HEK293 (cell line): ENCODE results near the gene PACSIN3.
A peak's percentile ranks its signal among the peaks of the same experiment; 100 is the strongest.

ENCODE experiments used
- CTCF ChIP-seq: fragments of 450-650 bp; formaldehyde crosslinking; IDR thresholded peaks from 2 replicates; pipeline ENCODE4 v1.5.1; 2016; ENCODE audit warnings: missing biosample characterization, missing genetic modification characterization
- ZNF274 ChIP-seq, 2 experiments: fragments of 200-500 bp in 1 of 2; fragments of 450-650 bp in 1 of 2; sonication (Bioruptor generic) in 1 of 2; formaldehyde crosslinking in 1 of 2; IDR thresholded peaks; 2 replicates each; pipeline versions ENCODE4 v1.5.1 to v1.6.1; 2014 to 2016; ENCODE audit warnings: borderline replicate concordance in 1 of 2, inconsistent platforms in 1 of 2, low read length in 1 of 2, missing biosample characterization in 1 of 2, missing genetic modification characterization in 1 of 2
- ZNF335 ChIP-seq: fragments of 450-650 bp; formaldehyde crosslinking; conservative IDR thresholded peaks from 2 replicates; pipeline ENCODE4 v1.5.1; 2016; ENCODE audit warnings: missing biosample characterization, missing genetic modification characterization
- ZNF433 ChIP-seq: fragments of 450-650 bp; formaldehyde crosslinking; IDR thresholded peaks from 2 replicates; pipeline ENCODE4 v1.5.1; 2016; ENCODE audit warnings: missing biosample characterization, missing genetic modification characterization, low read depth
- TF ChIP-seq, protein P1 (sequence below): sonication (generic); formaldehyde crosslinking; IDR thresholded peaks from 2 replicates; pipeline ENCODE4 v1.8.1; 2022; ENCODE audit warnings: mild to moderate bottlenecking, moderate library complexity, missing genetic modification reagents

GRCh38 chr11:47189100-47189834 is 3.0 kb upstream of the PACSIN3 start:
- TF ChIP-seq, protein P1, sequence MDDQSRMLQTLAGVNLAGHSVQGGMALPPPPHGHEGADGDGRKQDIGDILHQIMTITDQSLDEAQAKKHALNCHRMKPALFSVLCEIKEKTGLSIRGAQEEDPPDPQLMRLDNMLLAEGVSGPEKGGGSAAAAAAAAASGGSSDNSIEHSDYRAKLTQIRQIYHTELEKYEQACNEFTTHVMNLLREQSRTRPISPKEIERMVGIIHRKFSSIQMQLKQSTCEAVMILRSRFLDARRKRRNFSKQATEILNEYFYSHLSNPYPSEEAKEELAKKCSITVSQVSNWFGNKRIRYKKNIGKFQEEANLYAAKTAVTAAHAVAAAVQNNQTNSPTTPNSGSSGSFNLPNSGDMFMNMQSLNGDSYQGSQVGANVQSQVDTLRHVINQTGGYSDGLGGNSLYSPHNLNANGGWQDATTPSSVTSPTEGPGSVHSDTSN (CRISPR knock-in tag): no peak
- TF ChIP-seq ZNF335 (tag by site-specific recombination): peak; percentile 96
- TF ChIP-seq ZNF274 (IDR thresholded peaks at IDR 0.05; ENCODE audit: low read length): no peak
- TF ChIP-seq ZNF274 (tag by site-specific recombination; IDR thresholded peaks at IDR 0.05; ENCODE audit: borderline replicate concordance): no peak
- no peak for TF ChIP-seq CTCF (tag by site-specific recombination)
- TF ChIP-seq ZNF433 (tag by site-specific recombination): no peak
